Heart right ventricle (tissue), 16 donors: ENCODE results near the gene DOCK1. TPM values are rescaled to one million over a fixed set of nuclear protein-coding genes. Genes with fewer than 3 reads are reported as not detected.

Experiments used
- ATAC-seq, 8 donors: fragments of 200-7000 bp; cut with Tn5 transposase; one replicate each; pipeline ENCODE4 v1.9.1; 2020; ENCODE audit warnings: mild to moderate bottlenecking in 8 of 8, moderate library complexity in 8 of 8, moderate number of reproducible peaks in 1 of 8
- DNase-seq, 2 donors: peaks; one replicate each; pipeline ENCODE4 v3.0.0-alpha.2; 2020
- H3K27ac ChIP-seq, 10 donors: fragments of 200-600 bp; sonication (generic) in 2 of 10; one replicate each; pipeline versions ENCODE4 v1.5.0 to v1.8.0; 2020 to 2022; ENCODE audit warnings: mild to moderate bottlenecking in 3 of 10
- H3K27me3 ChIP-seq, 7 donors: fragments of 200-600 bp; one replicate each; pipeline ENCODE4 v1.8.0; 2021 to 2022; ENCODE audit warnings: mild to moderate bottlenecking in 2 of 7
- H3K36me3 ChIP-seq, 9 donors: fragments of 200-600 bp; sonication (generic) in 1 of 9; one replicate each; pipeline versions ENCODE4 v1.5.0 to v1.8.0; 2020 to 2022; ENCODE audit warnings: mild to moderate bottlenecking in 2 of 9
- H3K4me1 ChIP-seq, 9 donors: fragments of 200-600 bp; sonication (generic) in 1 of 9; one replicate each; pipeline versions ENCODE4 v1.5.0 to v1.8.0; 2020 to 2022; ENCODE audit warnings: mild to moderate bottlenecking in 4 of 9
- H3K4me3 ChIP-seq, 10 donors: fragments of 200-600 bp; sonication (generic) in 2 of 10; one replicate each; pipeline versions ENCODE4 v1.5.0 to v1.8.0; 2020 to 2022; ENCODE audit warnings: mild to moderate bottlenecking in 7 of 10, moderate library complexity in 2 of 10
- H3K9me3 ChIP-seq, 11 donors: fragments of 200-600 bp in 10 of 11; sonication (generic) in 2 of 11; one replicate each; pipeline versions ENCODE4 v1.5.0 to v1.8.0; 2013 to 2022; ENCODE audit warnings: mild to moderate bottlenecking in 2 of 11, control low read depth in 1 of 11, moderate library complexity in 1 of 11
- WGBS, 2 donors: extraction: QIAGEN DNeasy Blood & Tissue Kit; methylation state at CpG; one replicate each; pipeline ENCODE4 v1.1.7; 2013; ENCODE audit warnings: inconsistent platforms in 1 of 2; 5-methylcytosine and 5-hydroxymethylcytosine counted together
- intact Hi-C, 10 donors: fragments of 100-400 bp; cut with DNase I; formaldehyde crosslinking; loops; one replicate each; pipeline versions ENCODE4 v1.11.1 to v1.14.2; 2022
- polyA plus RNA-seq, 2 donors: library from polyadenylated mRNA; stranded (reverse); fragments of 200-250 nt; gene quantifications; one replicate each; pipeline ENCODE4 v1.2.3, GENCODE V29; 2013
- total RNA-seq, 10 donors: library from RNA; stranded (reverse); fragmentation: NEBNext Ultra II Directional in 3 of 10; extraction: Animal tissue kit (Norgen Biotek cat#: 25700) in 3 of 10; gene quantifications; one replicate each; pipeline versions ENCODE4 v1.2.1 to v1.2.4, GENCODE V29; 2021 to 2023
- TF ChIP-seq, protein P1 (sequence below), 9 donors: fragments of 200-600 bp; sonication (generic) in 2 of 9; IDR thresholded peaks; one replicate each; pipeline versions ENCODE4 v1.5.0 to v1.8.0; 2021 to 2022; ENCODE audit warnings: antibody characterized with exemption in 9 of 9, mild to moderate bottlenecking in 5 of 9, moderate library complexity in 1 of 9
- donor health status: Arrhythmogenic right ventricular cardiomyopathy.
- donor health status: ischemic (EF 13 %, LVEDD 7.1; RV severe dilation, severe dysfunction).
- donor health status: healthy with polysubstance abuse.
- donor health status: DM: no; HTN: yes; CAD: no.
- donor health status: DM: no; HTN: no; CAD: no.
- donor health status: ischemic (EF 25% LVEDD 6.9; RV normal size, moderate dysfunction).
- donor health status: ischemic (EF 25% LVEDD 5.7; RV mildly dilated, moderate dysfunction).
- donor health status: healthy.
- donor health status: DM: yes; HTN: yes; CAD: no.
- donor health status: Ischemic cardiomyopathy.
- donor health status: ischemic (EF 35%, LVEDD 5.7; RV mildly dilated, moderate dysfunction).
- donor health status: nonischemic (EF 11% LVEDD 7.7; RV severe dilation, severe dysfunction).
- donor health status: DM: yes; HTN: yes; CAD: no.
- donor health status: PGD.
- donor health status: ischemic (EF 29% LVEDD 5.4; RV normal size, mild dysfunction).
- donor health status: nonischemic (EF 23%, LVEDD 6.1; RV moderate dilation, normal function).

Gene DOCK1
- total and polyA plus RNA-seq, 12 donors = 7.8 to 26.7 (median 19.8) TPM

DNA sequence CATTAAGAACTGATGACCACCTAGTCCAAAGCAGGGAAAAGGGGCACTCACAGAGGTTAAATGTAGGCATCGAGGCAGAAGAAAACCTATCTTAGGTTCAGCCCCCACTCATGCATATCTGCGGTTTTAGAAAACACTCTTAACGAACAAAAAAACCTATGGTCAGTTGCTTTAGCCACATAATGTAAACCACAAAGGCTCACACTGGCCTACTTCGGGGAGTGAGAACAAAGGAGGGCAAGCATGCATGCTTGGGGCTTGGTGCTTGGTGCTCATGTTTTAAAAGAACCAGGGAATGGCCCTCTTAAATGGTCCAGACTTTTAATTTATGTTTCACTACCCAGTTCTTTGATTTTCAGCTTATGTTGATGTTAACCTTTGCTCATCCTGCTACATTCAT lies 276.9 kb downstream of the DOCK1 start:
- DNase-seq (no peak), ATAC-seq (no peak)
- whole genome bisulfite sequencing, 2 donors = 95 to 96% methylated on average over 4 of the region's 4 CpGs

DNA sequence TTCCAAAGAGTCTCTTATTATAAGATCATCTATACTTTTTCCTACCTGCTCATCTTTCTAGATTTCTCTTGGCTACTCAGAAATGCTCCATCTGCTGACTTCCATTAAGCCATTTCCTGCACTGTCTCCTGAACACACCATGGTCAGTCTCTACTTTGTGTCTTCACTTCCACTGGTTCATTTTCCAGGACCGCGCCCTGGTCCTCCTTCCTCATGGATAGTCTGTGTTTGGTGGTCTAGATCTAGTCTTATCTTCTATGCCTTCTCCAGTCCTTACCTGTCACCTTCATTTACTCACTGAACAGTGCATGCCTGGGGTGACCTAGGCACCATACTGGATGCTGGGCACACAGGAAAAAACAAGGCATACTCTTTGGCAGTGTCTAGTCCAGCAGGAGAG lies 279.4 kb downstream of the DOCK1 start:
- no peaks in the 10 kb centered on the region for H3K36me3 ChIP-seq
- TF ChIP-seq, protein P1, sequence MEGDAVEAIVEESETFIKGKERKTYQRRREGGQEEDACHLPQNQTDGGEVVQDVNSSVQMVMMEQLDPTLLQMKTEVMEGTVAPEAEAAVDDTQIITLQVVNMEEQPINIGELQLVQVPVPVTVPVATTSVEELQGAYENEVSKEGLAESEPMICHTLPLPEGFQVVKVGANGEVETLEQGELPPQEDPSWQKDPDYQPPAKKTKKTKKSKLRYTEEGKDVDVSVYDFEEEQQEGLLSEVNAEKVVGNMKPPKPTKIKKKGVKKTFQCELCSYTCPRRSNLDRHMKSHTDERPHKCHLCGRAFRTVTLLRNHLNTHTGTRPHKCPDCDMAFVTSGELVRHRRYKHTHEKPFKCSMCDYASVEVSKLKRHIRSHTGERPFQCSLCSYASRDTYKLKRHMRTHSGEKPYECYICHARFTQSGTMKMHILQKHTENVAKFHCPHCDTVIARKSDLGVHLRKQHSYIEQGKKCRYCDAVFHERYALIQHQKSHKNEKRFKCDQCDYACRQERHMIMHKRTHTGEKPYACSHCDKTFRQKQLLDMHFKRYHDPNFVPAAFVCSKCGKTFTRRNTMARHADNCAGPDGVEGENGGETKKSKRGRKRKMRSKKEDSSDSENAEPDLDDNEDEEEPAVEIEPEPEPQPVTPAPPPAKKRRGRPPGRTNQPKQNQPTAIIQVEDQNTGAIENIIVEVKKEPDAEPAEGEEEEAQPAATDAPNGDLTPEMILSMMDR (IDR thresholded peaks at IDR 0.05) = no peak
- no peak overlapping the region for H3K27ac ChIP-seq
- H3K4me1 ChIP-seq = peaks cover 0 to 7% (median 0%) of the 10 kb centered on the region in 9 donors
- H3K27me3 ChIP-seq = no peaks in the 10 kb centered on the region
- intact Hi-C loops = loop anchor here in 1 of 10 donors (5.0 kb wide), 1 partner anchor 388 kb away; no protein-coding TSS in a partner anchor
- no peak overlapping the region for H3K4me3 ChIP-seq
- H3K9me3 ChIP-seq = no peaks in the 10 kb centered on the region
- DNase-seq = no peak
- ATAC-seq = no peak
- WGBS, 2 donors = 98% methylated on average over 2 of the region's 2 CpGs

More for the DNA sequence above, 276.9 kb downstream of the DOCK1 start:
- no peak overlapping the region for H3K4me3 ChIP-seq
- peaks cover 0 to 7% (median 0%) of the 10 kb centered on the region in 9 donors for H3K4me1 ChIP-seq
- peaks cover 0 to 13% (median 0%) of the 10 kb centered on the region in 9 donors for H3K36me3 ChIP-seq
- no peak overlapping the region for H3K27ac ChIP-seq
- H3K27me3 ChIP-seq = no peaks in the 10 kb centered on the region
- intact Hi-C loops = loop anchor here in 1 of 10 donors (5.0 kb wide), 1 partner anchor 390 kb away; no protein-coding TSS in a partner anchor
- TF ChIP-seq, protein P1 (IDR thresholded peaks at IDR 0.05) = no peak
- no peaks in the 10 kb centered on the region for H3K9me3 ChIP-seq

DNA sequence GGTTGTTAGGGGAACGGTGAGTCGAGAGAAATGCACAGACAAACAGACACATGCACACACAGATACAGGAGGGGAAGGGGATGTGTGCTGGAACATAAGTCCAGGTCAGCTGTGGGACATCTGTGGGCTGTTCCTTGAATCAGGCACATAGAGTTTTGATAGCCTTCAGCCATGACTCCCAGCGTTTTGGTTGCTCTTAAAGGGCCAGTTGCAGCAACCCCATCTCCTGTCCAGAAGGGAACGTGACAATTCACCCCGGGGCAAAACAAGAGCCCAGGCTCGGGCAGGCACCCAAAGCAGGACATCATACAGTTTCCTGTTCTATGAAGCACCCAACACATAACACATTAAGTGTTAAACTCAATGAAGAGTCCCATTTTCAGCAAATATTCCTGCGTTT lies 281.6 kb downstream of the DOCK1 start:
- Histone ChIP-seq H3K4me1 (peaks cover 0 to 7% (median 0%) of the 10 kb centered on the region in 9 donors), H3K27ac (no peak overlapping the region), H3K9me3 (no peaks in the 10 kb centered on the region), H3K27me3 (no peaks in the 10 kb centered on the region), H3K36me3 (no peaks in the 10 kb centered on the region), H3K4me3 (no peak overlapping the region)
- WGBS, 2 donors = 59 to 65% methylated on average over 7 of the region's 7 CpGs
- DNase-seq (no peak), ATAC-seq (no peak)
- TF ChIP-seq, protein P1 (IDR thresholded peaks at IDR 0.05) = no peak
- intact Hi-C loops = no loop called here

DNA sequence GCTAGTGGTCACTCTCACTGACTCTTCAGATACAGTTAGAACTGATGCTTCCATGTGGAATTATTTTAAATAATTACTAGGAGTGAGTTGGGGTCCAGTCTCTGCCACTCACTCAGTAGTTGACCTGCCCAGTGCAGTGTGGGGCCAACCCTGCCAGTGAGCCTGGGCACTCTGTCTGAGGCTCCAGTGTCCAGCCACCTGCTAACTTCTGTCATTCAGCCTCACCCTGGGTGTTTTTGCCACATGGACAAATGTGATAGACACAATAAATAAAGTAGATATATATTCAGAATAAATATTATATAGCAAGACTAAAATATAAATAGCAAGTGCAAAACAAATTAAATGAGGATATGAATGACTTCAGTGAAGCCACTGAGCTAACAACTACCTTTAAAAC lies 284.0 kb downstream of the DOCK1 start:
- H3K36me3 ChIP-seq = no peaks in the 10 kb centered on the region
- DNase-seq = no peak
- peaks cover 0 to 7% (median 0%) of the 10 kb centered on the region in 9 donors for H3K4me1 ChIP-seq
- H3K4me3 ChIP-seq = no peak overlapping the region
- H3K27ac ChIP-seq = no peak overlapping the region
- H3K27me3 ChIP-seq = peaks cover 0 to 3% (median 0%) of the 10 kb centered on the region in 7 donors
- intact Hi-C loops = no loop called here
- H3K9me3 ChIP-seq = no peaks in the 10 kb centered on the region
- TF ChIP-seq, protein P1 (IDR thresholded peaks at IDR 0.05) = no peak
- no peak for ATAC-seq
